ENCODE results near the gene POLR2J2.
"Not testable (repeated sequence)": the region's sequence is repeated elsewhere in the genome, so short reads cannot be mapped to it uniquely, and the experiment has no call there.

- not testable (repeated sequence) for TF ChIP-seq CTCF, POLR2AphosphoS5, EP300 (IDR thresholded peaks at IDR 0.05)
Measured at GRCh38 chr7:102634299-102634698, 37.2 kb downstream of the POLR2J2 start.

All from gastroesophageal sphincter (tissue), 3 donors.